HG03520 (cell line): ENCODE data around the gene SAXO1.

ENCODE experiments used
- ATAC-seq: cut with Tn5 transposase; IDR thresholded peaks from one replicate; pipeline ENCODE4 v1.9.1; 2021; ENCODE audit warnings: mild to moderate bottlenecking, moderate library complexity; ENCODE audit not compliant: unreplicated experiment

Gene SAXO1

DNA sequence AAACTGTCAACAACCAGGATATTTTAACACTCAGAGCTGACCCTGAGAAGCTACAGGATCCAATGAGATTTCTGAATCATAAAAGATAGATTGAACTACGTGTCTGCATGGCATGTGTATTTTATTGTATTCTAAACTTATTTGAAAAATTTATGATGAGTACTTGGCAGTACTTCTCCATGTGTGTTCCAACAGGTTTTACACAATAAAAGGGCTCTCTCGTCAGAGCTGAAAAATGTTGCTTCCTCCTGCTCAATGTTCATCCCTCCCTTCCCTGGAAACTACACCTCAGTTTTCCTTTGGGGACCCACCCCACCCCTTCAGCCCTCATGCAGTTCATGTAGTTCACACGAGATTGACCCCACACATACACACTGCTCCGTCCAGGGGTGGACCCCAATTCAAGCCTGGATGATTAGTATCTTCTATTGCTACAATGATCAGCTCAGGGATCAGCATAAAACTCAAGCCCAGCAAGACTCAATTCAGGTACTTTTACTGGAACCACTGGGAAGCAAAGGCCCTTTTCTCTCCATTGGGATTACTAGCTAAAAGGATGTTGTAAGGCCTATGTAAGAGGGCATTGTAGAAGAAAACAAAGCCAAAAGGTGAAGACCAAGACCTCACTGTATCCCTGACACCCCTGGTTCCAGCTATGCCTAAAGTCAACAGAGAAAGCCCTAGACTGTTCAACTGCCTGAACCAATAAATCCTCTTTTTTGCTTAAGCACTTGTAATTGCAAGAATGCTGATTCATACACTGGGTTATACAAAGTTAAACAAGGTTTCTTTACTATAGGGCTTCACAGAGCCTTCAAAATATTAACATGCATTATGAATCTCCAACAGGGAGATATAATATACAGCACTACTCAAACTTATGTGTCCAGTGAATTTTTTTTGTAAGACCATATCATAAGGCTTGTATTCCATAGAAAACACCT is 112.6 kb downstream of the SAXO1 start:
- no peak for ATAC-seq

- no peak for ATAC-seq
Observed at GRCh38 chr9:18911714-18912342, 121.2 kb downstream of the SAXO1 start.

DNA sequence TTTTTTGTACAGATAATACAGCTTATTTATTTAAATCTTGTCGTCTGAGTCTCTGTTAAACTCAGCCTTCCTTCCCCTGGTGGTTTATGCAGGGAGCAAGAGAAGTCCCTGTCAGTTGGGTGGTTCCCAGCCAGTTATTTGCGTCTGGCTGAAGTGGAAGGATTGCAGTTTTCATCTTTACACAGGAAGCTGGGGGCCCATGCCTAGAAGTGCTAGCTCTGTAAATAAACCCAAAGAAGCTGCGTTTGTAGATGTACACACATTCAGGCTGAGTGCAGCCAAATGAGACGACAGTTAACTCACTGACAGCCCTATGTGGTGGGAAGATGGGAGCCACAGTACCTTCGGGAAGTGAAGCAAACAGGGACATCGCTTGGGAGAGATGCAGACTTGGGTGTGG is 122.1 kb downstream of the SAXO1 start:
- no peak for ATAC-seq

DNA sequence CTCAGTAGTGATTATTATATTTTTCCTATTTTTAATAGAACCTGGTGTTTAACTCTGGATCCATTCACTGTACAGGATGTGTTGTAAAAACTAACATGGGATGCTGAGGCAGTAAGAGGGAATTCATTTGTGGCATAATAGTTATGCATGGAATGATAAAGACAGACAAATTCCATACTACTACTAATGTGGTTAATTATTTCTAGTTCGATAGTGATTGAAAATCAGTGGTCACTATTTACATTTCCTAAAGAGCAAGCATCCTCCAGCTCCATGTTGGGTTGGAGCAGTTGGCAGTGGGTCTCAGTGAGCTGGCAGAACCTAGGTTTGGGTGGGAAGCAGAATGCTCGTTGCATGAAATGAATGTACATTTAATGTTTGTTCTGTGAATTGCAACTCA is 122.6 kb downstream of the SAXO1 start:
- ATAC-seq = no peak

GRCh38 chr9:18909140-18910018 is 123.6 kb downstream of the SAXO1 start:
- no peak for ATAC-seq

- ATAC-seq = no peak
Observed at GRCh38 chr9:18907927-18908625, 124.9 kb downstream of the SAXO1 start.

DNA sequence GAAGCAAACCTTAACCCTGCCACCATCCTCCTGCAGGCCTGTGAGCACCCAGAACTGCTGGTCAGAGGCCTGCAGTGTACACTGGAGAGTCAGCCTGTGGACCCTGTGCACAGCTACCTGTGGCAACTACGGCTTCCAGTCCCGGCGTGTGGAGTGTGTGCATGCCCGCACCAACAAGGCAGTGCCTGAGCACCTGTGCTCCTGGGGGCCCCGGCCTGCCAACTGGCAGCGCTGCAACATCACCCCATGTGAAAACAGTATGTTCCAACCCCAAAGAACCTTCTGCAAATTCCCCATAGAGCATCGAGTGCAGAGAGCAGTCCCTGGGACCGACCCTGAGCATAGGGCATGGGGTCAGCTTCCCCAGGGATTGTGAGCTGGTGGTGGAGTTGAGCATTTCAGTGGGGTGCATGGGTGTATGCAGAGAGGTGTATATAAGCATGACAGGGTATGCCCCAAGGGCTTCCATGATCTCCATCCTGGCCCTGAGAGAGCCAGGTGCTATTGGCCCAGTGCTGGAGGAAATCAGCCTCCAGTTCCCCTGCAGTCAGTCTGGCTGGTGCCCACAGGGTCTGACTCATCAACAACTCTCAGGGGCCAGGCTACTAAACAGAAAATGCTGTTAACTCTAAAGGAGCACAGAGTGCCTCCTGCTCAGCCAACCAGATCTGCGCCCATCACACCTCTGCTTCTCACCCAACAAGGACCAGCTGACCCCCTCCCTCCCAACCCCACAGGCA is 126.2 kb downstream of the SAXO1 start:
- ATAC-seq = no peak

DNA sequence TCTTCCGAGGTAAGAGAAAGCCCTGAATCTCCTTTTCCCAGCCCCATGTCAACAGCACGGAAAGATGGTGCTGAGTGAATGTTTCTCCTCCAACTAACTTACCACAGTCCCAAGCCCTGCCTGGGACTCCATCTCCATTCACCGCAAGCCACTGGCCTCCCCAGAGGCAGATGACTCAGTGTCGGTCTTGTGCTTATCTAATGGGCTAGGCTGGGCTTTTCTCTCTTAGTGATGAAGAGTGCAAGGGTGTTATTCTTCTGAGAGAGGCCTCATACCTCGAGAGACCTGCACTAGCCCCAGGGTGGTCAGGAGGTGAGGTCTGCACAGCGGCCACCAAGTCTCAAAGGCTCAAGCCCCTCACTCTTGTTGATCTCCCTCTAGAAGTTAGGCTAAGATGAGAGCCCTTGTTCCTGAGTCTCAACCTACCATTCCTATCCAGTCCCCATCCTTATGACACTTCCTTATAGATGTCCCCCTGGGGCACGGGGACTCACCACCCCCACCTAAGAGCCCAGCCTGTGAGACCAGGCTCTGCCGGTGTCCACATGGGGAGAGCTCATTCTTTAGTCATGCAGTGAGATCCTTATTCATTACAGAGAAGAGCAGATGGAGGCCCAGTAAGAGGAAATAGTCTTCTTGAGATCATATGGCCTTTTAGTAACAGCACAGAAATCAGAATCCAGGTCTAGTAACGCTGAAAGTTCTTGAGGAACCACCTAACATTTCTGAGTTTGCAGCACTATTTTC is 127.0 kb downstream of the SAXO1 start:
- no peak for ATAC-seq

DNA sequence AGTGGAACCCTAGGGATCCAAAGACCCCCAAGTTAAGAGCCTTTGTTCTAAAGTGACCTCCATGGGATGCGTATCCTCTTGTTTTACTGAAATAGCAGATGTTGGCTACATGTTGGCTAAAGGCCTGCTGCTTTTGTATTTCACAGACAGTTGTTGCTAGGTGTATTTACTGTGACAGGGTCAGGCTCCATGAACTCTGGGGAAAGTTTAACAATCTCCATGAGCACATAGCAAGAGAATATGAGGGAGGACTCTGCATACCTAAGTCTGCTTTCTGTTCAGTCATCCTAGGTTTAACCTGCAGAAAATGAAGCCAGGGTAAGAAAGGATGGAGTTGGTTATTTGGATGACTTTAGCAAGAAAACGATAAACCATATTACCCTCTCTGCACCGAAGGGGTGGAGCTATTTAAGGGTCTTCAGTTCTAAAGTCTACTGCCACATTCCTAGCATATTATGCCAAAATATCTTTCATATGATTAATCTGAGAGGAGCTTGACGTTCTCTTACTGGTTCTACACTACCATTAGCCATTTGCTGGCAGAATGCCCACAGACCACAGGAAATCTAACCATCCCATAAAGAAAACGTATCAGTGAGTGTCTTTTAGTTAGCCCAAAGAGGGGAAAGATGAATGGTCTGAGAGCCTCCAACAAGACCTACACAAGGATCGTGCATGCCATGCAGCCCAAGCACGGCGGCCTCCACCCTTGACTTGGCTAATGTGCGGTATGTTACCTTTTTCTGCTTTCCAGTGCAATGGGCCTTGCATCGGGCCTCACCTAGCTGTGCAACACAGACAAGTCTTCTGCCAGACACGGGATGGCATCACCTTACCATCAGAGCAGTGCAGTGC is 127.8 kb downstream of the SAXO1 start:
- ATAC-seq = no peak

DNA sequence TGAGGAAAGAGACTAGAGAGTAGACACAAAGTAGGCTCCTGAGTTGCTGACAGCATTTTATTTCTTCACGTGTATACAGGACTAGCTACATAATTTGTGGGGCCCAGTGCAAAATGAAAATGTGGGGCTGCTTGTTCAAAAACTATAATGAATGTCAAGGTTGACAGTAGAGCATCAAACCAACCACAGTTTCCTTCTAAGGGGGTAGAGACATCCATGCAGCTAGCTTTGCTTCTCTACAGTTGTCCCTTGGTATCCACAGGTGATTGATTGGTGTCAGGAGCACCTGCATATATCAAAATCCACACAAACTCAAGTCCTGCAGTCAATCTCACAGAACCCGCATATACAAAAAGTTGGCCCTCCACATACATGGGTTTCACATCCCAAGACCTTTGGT is 129.6 kb downstream of the SAXO1 start:
- ATAC-seq = no peak

- ATAC-seq = no peak
Observed at GRCh38 chr9:18896531-18897179, 136.4 kb downstream of the SAXO1 start.

GRCh38 chr9:18896004-18896403 is 137.0 kb downstream of the SAXO1 start:
- ATAC-seq = no peak

DNA sequence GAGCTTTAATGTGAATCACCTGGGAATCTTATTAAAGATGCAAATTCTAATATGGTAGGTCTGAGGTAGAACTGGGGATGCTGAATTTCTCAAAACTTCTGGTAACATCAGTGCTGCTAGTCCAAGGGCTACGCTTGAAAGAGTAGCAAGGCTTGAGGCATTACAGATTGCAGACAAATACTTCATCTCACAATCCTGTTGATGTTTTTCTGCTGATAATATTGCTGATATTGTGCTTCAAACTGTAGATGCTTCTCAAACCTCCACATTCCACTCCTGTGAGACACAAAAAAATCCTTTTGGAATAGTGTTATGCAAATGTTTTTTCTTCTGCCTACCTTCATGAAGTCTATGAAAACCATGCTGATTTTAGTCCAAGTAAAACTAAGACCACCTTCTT is 139.5 kb downstream of the SAXO1 start:
- ATAC-seq = no peak

- no peak for ATAC-seq
Observed at GRCh38 chr9:18893046-18893445, 140.0 kb downstream of the SAXO1 start.

GRCh38 chr9:18891946-18892670 is 140.9 kb downstream of the SAXO1 start:
- ATAC-seq = no peak

- ATAC-seq = peak; percentile 79
Observed at GRCh38 chr9:18890372-18890771, 142.6 kb downstream of the SAXO1 start.

GRCh38 chr9:18889550-18889949 is 143.5 kb downstream of the SAXO1 start:
- no peak for ATAC-seq
